ENCODE data around the gene AP1G2.
"Not testable (repeated sequence)": the region's sequence is repeated elsewhere in the genome, so short reads cannot be mapped to it uniquely, and the experiment has no call there.

AP1G2 gene

DNA sequence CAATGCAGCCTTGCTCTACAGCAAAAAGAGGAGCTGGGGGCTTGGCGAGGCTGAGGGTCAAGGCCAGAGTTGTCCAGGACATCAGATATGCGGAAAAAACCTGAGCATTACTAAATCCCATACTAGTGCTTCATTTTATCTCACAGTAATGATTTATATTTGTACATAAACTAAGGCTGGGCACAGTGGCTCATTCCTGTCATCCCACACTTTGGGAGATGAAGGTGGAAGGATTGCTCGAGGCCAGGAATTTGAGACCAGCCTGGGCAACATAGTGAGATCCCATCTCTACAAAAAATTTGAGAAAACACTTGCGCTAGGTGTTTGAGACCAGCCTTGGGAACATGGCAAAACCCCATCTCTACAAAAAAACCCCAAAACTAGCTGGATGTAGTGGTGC lies 22.6 kb upstream of the AP1G2 start:
- DNase-seq = no peak

DNA sequence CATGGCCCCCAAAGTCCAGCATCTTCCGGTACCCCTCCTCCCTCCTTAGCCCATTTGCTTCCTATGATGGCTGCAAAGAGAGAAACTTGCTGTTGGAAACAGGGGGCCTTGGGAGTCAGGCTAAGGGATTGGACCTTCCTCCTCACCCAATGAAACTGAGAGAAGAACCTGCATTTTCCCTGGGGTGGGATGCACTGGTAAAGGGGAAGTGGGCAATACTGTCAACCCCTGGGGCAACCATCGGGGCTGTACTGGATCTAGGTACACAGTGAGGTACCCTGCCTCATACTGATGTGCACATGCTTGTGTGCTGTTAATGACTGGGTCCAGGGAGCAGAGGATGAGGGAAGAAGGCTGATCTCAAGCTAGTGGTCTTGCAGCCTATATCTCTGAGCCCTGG lies 22.0 kb upstream of the AP1G2 start:
- DNase-seq = no peak

DNA sequence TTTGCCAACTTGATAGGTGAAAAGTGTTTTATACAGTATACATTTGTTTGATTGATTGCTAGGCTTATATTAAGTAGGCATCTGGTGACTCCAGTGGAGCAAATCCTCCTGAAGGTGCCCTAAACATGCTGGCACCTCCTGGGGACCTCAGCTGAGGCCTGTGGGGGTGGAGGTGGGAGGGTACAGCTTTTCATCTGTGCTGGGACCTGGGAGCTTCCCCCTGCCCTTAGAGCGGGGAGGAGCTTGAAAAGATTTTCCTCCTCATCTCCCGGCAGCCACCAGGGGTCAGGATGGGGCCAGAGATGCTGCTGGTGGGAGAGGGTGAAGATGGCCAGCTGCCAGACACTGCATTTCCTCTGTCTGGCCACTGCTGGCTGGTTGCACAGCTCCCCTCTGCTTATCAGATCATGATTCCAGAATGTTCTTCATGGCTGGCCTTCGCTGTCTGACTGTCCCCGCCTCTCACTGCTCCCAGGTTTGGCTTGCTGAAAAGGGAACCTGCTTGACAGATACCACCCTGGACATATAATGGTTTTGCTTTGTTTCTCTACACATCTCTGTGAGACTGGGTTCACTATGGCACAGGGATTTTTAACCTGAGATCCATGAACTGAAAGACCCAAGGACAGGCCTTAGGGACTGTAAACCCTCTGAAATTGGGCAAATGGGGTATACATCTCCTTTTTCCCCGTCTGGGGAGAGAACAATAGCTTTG lies 21.4 kb upstream of the AP1G2 start:
- DNase-seq = peak; percentile 70

DNA sequence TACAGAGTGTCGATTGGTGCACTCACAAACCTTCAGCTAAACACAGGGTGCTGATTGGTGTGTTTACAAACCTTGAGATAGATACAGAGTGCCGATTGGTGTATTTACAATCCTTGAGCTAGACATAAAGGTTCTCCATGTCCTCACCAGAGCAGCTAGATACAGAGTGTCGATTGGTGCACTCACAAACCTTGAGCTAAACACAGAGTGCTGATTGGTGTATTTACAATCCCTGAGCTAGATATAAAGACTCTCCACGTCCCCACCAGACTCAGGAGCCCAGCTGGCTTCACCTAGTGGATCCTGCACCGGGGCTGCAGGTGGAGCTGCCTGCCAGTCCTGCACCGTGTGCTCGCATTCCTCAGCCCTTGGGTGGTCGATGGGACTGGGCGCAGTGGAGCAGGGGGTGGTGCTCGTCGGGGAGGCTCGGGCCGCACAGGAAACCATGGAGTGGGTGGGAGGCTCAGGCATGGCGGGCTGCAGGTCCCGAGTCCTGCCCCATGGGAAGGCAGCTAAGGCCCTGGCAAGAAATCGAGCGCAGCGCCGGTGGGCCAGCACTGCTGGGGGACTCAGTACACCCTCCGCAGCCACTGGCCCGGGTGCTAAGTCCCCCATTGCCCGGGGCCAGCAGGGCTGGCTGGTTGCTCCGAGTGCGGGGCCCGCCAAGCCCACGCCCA lies 17.1 kb upstream of the AP1G2 start:
- not testable (repeated sequence) for DNase-seq

- DNase-seq = not testable (repeated sequence)
These were observed 16.4 kb upstream of the AP1G2 start for GRCh38 chr14:23583761-23584526.

DNA sequence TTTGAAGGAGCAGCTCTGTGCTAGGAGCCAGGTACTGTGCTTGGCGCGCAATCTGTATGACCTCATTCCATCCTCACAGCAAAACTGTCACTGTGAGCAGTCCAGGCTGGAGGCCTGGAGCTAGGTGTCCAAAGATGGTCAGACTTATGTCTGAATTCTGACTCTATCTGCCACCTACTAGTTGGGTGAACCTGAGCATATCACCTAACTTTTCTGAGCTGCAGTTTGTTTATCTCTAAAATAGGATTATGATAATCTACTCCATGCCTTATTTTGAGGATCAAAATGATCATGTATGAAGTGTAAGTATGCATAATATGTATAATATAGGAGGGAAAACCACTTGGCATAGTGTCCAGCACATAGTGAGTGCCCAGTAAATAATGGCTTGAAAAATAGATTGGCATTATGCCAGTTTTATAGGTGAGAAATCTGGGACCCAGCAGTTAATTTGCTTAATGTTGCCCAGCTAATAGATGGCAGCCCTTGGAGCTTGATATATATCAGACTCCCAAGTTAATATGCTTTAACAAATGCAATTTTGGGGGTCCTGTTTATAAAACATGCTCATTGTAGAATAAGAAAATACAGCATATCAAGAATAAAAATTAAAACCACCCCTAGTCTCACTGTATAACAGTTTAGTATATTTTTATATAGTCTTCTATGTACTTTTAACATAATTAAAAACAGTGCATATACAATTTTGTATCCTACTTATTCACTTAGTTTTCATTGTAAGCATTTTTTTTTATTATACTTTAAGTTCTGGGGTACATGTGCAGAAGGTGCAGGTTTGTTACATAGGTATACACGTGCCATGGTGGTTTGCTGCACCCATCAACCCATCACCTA lies 15.5 kb upstream of the AP1G2 start:
- no peak for DNase-seq

DNA sequence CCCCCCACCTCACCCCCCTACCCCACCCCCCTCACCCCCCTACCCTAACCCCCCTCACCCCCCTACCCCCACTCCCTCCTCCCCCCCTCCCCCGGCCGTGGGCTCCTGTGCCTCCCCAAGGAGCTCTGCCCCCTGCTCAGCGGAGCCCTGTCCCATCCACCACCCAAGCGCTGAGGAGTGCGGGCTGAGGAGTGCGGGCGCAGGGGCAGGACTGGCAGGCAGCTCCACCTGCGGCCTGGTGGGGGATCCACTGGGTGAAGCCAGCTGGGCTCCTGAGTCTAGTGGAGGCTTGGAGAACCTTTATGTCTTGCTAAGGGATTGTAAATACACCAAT lies 13.3 kb upstream of the AP1G2 start:
- DNase-seq = no peak

DNA sequence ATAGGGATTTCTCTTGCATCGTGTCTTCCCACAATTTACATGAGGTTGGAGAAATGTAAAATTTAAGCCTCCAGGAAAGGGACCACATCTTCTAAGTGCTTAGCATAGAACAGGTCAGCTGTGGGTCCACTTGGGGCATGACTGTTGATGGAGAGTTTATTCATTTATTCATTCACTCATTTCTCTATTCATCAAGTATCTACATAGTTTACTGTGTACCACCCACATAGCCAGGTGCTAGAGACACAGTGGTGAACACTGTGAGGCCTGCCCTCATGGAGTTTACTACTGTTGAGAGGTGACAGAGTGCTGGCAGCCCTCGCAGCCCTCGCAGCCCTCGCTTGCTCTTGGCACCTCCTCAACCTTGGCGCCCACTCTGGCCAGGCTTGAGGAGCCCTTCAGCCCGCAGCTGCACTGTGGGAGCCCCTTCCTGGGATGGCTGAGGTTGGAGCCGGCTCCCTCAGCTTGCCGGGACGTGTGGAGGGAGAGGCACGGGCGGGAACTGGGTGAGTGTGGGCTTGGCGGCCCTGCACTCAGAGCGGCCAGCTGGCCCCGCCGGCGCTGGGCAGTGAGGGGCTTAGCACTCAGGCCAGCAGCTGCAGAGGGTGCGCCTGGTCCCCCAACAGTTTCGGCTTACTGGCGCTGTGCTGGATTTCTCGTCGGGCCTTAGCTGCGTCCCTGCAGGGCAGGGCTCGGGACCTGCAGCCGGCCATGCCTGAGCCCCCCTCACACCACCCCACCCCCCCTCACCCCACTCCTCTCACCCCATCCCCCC lies 12.7 kb upstream of the AP1G2 start:
- no peak for DNase-seq

- DNase-seq = no peak
These were observed 12.1 kb upstream of the AP1G2 start for GRCh38 chr14:23579739-23580138.

DNA sequence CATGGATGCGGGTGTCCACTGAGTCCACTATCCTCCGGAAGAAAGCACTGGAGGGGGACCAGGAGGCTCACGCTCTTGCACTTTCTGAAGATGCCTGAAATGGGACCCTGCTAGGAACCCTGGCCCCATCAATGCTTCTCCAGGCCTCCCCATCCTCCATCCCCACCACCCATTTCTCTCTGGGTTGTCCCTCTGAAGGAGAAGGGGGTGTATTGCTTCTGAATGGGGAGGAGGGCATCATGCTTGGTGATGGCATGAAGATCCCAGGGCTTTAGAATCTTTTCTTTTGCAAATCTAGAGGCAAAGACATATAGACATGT lies 11.7 kb upstream of the AP1G2 start:
- DNase-seq = no peak

GRCh38 chr14:23578560-23579310 lies 11.1 kb upstream of the AP1G2 start, which contains the start of gene JPH4:
JPH4 (minus strand) TSS chr14:23578790; CDS start chr14:23577453, 1,337 bp downstream.
- no peak for DNase-seq

GRCh38 chr14:23577710-23578392 lies 10.3 kb upstream of the AP1G2 start:
- no peak for DNase-seq

- no peak for DNase-seq
These were observed 9.6 kb upstream of the AP1G2 start for GRCh38 chr14:23577004-23577681.

GRCh38 chr14:23573384-23574015 lies 5.9 kb upstream of the AP1G2 start:
- DNase-seq = no peak

- DNase-seq = no peak
These were observed 5.2 kb upstream of the AP1G2 start for GRCh38 chr14:23572836-23573235.

DNA sequence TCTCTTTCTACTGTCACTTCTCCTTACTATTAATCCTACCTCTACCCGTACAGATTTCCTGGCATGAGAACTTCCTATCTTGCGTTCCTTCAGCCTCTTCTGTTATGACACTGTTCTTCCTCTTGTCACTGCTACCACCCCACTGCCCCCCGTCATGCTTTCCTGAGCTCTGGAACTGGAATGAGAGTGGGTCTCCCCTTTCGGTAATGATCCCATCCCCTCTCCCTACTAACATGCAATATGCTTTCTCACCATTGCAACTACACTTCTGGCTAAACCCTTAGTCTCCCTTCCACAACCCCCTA lies 4.9 kb upstream of the AP1G2 start:
- DNase-seq = no peak

DNA sequence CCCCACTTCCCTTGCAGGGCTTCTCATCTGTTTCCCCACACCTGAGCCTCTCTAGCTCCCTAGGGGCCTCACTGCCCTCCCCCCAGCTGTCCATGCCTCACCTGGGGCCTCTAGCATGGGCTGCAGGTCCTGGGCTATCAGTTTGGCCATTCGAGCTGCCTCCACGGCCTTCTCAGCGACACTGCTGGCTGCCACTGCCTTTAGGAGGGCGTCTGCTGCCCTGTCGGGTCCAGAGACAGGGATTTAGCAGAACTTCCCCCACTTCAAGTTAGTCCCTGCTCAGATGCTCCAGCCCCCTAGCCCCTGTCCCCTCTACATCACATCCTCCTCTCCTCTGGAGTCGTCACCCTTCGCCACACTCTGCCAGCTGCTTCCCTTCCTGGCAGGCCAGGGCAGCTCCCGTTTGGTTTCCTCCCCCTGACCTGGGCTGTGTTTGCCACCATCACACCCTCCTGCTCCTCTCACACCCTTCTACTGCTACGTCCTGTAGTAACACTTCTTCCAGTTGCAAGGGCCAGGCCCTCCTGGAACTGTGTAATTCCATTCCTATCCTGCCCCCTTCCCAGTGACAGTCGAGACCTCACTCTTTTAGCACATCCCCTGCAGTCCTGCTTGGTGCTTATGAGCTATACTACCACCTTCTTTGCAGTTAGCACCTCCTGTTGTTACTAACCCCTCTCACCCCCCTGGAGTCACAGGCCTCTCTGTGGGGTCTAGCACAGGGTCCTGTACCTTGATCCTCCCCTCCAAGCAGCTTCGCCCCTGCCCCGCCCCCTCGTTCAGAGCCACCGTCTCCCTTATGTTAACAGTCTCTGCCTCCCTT lies 4.3 kb upstream of the AP1G2 start:
- DNase-seq = no peak

- no peak for DNase-seq
These were observed 3.4 kb upstream of the AP1G2 start for GRCh38 chr14:23570806-23571483.
